ENCODE measurements around the gene PACRGL.

DNA sequence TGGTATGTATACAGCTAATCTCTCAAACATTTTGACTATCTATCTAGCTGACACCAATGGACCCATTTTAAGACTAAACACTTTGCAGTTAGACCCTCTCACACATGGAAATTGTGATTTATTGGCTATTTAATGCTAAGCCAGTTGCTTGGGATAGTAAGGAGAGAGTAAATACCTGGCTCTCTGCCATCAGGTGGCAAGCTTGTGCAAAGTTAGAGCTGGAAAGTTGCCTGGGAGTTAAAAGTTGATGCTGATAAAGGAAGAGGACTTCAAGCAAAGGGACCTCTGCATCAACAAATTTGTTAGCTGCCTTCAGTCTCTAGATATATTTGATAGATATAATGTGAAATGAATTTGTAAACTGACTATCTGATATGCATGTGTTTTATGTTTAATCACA, 61.1 kb downstream of the PACRGL start:
- TF ChIP-seq, protein P1, sequence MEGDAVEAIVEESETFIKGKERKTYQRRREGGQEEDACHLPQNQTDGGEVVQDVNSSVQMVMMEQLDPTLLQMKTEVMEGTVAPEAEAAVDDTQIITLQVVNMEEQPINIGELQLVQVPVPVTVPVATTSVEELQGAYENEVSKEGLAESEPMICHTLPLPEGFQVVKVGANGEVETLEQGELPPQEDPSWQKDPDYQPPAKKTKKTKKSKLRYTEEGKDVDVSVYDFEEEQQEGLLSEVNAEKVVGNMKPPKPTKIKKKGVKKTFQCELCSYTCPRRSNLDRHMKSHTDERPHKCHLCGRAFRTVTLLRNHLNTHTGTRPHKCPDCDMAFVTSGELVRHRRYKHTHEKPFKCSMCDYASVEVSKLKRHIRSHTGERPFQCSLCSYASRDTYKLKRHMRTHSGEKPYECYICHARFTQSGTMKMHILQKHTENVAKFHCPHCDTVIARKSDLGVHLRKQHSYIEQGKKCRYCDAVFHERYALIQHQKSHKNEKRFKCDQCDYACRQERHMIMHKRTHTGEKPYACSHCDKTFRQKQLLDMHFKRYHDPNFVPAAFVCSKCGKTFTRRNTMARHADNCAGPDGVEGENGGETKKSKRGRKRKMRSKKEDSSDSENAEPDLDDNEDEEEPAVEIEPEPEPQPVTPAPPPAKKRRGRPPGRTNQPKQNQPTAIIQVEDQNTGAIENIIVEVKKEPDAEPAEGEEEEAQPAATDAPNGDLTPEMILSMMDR (IDR thresholded peaks at IDR 0.05) = no peak
- TF ChIP-seq POLR2A (IDR thresholded peaks at IDR 0.05) = no peak
- no peak for TF ChIP-seq POLR2AphosphoS5 (IDR thresholded peaks at IDR 0.05)
- no peak for TF ChIP-seq EP300 (IDR thresholded peaks at IDR 0.05)
